HepG2 (cell line): Measurements from ENCODE around the gene HOXC4. TPM values are rescaled to one million over a fixed set of nuclear protein-coding genes. Genes with fewer than 3 reads are reported as not detected.

Source experiments
- CBFB ChIP-seq: sonication (generic); formaldehyde crosslinking; IDR thresholded peaks from 2 replicates; pipeline ENCODE4 v1.4.0; 2020; ENCODE audit warnings: missing genetic modification reagents
- ETS1 ChIP-seq: sonication (generic); formaldehyde crosslinking; IDR thresholded peaks from 2 replicates; pipeline ENCODE4 v1.4.0; 2020; ENCODE audit warnings: missing genetic modification reagents
- GABPB1 ChIP-seq: IDR thresholded peaks from 2 replicates; pipeline ENCODE4 v1.6.1; 2016; ENCODE audit warnings: mild to moderate bottlenecking, missing genetic modification reagents, moderate library complexity, missing compliant biosample characterization
- HDAC1 ChIP-seq: sonication (generic); formaldehyde crosslinking; IDR thresholded peaks from 2 replicates; pipeline ENCODE4 v1.5.1; 2020; ENCODE audit warnings: mild to moderate bottlenecking, missing genetic modification reagents
- KDM5B ChIP-seq: sonication (generic); formaldehyde crosslinking; IDR thresholded peaks from 2 replicates; pipeline ENCODE4 v1.4.0; 2020; ENCODE audit warnings: missing genetic modification reagents, mild to moderate bottlenecking, borderline replicate concordance
- MAFG ChIP-seq: sonication (generic); formaldehyde crosslinking; IDR thresholded peaks from 2 replicates; pipeline ENCODE4 v1.5.1; 2020; ENCODE audit warnings: mild to moderate bottlenecking, missing genetic modification reagents
- MAZ ChIP-seq, 2 experiments: sonication (generic) in 1 of 2; formaldehyde crosslinking in 1 of 2; IDR thresholded peaks; 2 replicates each; pipeline versions ENCODE4 v1.5.0 to v1.6.1; 2012 to 2020; ENCODE audit warnings: low read depth in 2 of 2, mild to moderate bottlenecking in 2 of 2, borderline replicate concordance in 1 of 2, improper control_type of control experiment in 1 of 2, low read length in 1 of 2, missing genetic modification reagents in 1 of 2, moderate library complexity in 1 of 2
- MIER3 ChIP-seq: IDR thresholded peaks from 2 replicates; pipeline ENCODE4 v1.6.1; 2016; ENCODE audit warnings: missing compliant biosample characterization, borderline replicate concordance
- PHF5A ChIP-seq: IDR thresholded peaks from one replicate; pipeline ENCODE4 v1.6.1; 2018; ENCODE audit warnings: low read depth, missing genetic modification reagents; ENCODE audit not compliant: unreplicated experiment
- RBFOX2 ChIP-seq: fragments of 200-400 bp; formaldehyde crosslinking; IDR thresholded peaks from 2 replicates; pipeline ENCODE4 v1.6.1; 2017; ENCODE audit warnings: low read depth, mild to moderate bottlenecking, low read length
- SAP130 ChIP-seq: IDR thresholded peaks from 2 replicates; pipeline ENCODE4 v1.6.1; 2016; ENCODE audit warnings: low read depth
- SCMH1 ChIP-seq: sonication (generic); formaldehyde crosslinking; IDR thresholded peaks from 2 replicates; pipeline ENCODE4 v1.9.0; 2021; ENCODE audit warnings: missing genetic modification reagents, mild to moderate bottlenecking, borderline replicate concordance
- SUZ12 ChIP-seq: fragments of 150-350 bp; IDR thresholded peaks from 2 replicates; pipeline ENCODE4 v1.6.1; 2014; ENCODE audit warnings: low read depth, low read length
- TAF15 ChIP-seq: fragments of 200-400 bp; formaldehyde crosslinking; IDR thresholded peaks from one replicate; pipeline ENCODE4 v1.6.1; 2018; ENCODE audit warnings: mild to moderate bottlenecking, low read depth, low read length; ENCODE audit not compliant: poor library complexity, severe bottlenecking
- TCF12 ChIP-seq, 2 experiments: fragments of 450-650 bp in 1 of 2; sonication (generic) in 1 of 2; formaldehyde crosslinking in 1 of 2; IDR thresholded peaks; 2 replicates each; pipeline versions ENCODE4 v1.6.1 to v1.8.0; 2017 to 2022; ENCODE audit warnings: antibody characterized with exemption in 1 of 2, mild to moderate bottlenecking in 1 of 2, missing genetic modification reagents in 1 of 2, moderate library complexity in 1 of 2
- TOPORS ChIP-seq: sonication (generic); formaldehyde crosslinking; IDR thresholded peaks from 2 replicates; pipeline ENCODE4 v1.8.0; 2023; ENCODE audit warnings: mild to moderate bottlenecking, missing genetic modification reagents
- ZBTB3 ChIP-seq: sonication (generic); formaldehyde crosslinking; IDR thresholded peaks from 2 replicates; pipeline ENCODE4 v1.4.0; 2020; ENCODE audit warnings: low read depth, mild to moderate bottlenecking, moderate library complexity, missing genetic modification reagents, borderline replicate concordance
- ZBTB7A ChIP-seq: sonication (generic); formaldehyde crosslinking; IDR thresholded peaks from 2 replicates; pipeline ENCODE4 v1.8.0; 2022; ENCODE audit warnings: mild to moderate bottlenecking, missing genetic modification reagents
- ZFP36L2 ChIP-seq: sonication (generic); formaldehyde crosslinking; IDR thresholded peaks from 2 replicates; pipeline ENCODE4 v1.4.0; 2020; ENCODE audit warnings: missing genetic modification reagents
- ZFP90 ChIP-seq: sonication (generic); formaldehyde crosslinking; IDR thresholded peaks from 2 replicates; pipeline ENCODE4 v1.8.0; 2022; ENCODE audit warnings: missing genetic modification reagents, mild to moderate bottlenecking, inconsistent platforms, borderline replicate concordance
- ZKSCAN5 ChIP-seq: sonication (generic); formaldehyde crosslinking; IDR thresholded peaks from 2 replicates; pipeline ENCODE4 v1.5.1; 2020; ENCODE audit warnings: mild to moderate bottlenecking, missing genetic modification reagents
- ZMYM3 ChIP-seq: sonication (generic); formaldehyde crosslinking; IDR thresholded peaks from 2 replicates; pipeline ENCODE4 v1.5.1; 2020; ENCODE audit warnings: mild to moderate bottlenecking, missing genetic modification reagents
- ZNF510 ChIP-seq: sonication (generic); formaldehyde crosslinking; IDR thresholded peaks from 2 replicates; pipeline ENCODE4 v1.4.0; 2020; ENCODE audit warnings: low read depth, mild to moderate bottlenecking, missing genetic modification reagents
- ZNF552 ChIP-seq: sonication (generic); formaldehyde crosslinking; IDR thresholded peaks from 2 replicates; pipeline ENCODE4 v1.9.0; 2022; ENCODE audit warnings: missing genetic modification reagents, mild to moderate bottlenecking, borderline replicate concordance
- ZNF841 ChIP-seq: sonication (generic); formaldehyde crosslinking; IDR thresholded peaks from 2 replicates; pipeline ENCODE4 v1.8.1; 2023; ENCODE audit warnings: missing genetic modification reagents, borderline replicate concordance
- ZSCAN31 ChIP-seq: sonication (generic); formaldehyde crosslinking; IDR thresholded peaks from 2 replicates; pipeline ENCODE4 v1.5.0; 2020; ENCODE audit warnings: low read depth, mild to moderate bottlenecking, missing genetic modification reagents
- polyA plus RNA-seq, 8 experiments: library from polyadenylated mRNA; depleted of rRNA in 3 of 8; stranded (reverse) in 7 of 8; unstranded in 1 of 8; fragments of >200 nt; fragmentation: Illumina TruSeq in 4 of 8; extraction: Trizol in 4 of 8; gene quantifications; 2 replicates each; pipeline versions ENCODE4 v1.2.1 to v1.2.3, GENCODE V29; 2011 to 2016; ENCODE audit warnings: low read depth in 4 of 8, missing spikeins in 1 of 8, mixed read lengths in 1 of 8; ENCODE audit not compliant: insufficient read depth in 1 of 8
- total RNA-seq, 5 experiments: library from RNA; depleted of rRNA; stranded (reverse); fragments of >200 nt; fragmentation: Illumina TruSeq; extraction: Trizol; gene quantifications; 2 replicates each; pipeline ENCODE4 v1.2.3, GENCODE V29; 2016; ENCODE audit warnings: low read depth in 1 of 5
- TF ChIP-seq, protein P1 (sequence below): sonication (generic); IDR thresholded peaks from 2 replicates; pipeline ENCODE4 v1.6.1; 2016; ENCODE audit warnings: low read depth, borderline replicate concordance
- TF ChIP-seq, protein P2 (sequence below): sonication (generic); formaldehyde crosslinking; IDR thresholded peaks from 2 replicates; pipeline ENCODE4 v1.4.0; 2020; ENCODE audit warnings: mild to moderate bottlenecking, missing genetic modification reagents

Gene HOXC4
- total and polyA plus RNA-seq, 2 of the 13 experiments (the other 11 are each of a cell fraction or from before 2014, with no cell fraction given), result not detected

- TF ChIP-seq ZFP90 (CRISPR knock-in tag) (no peak), ZNF510 (no peak), RBFOX2 (peak; percentile 50; the same call in 1 of the 2 replicates), PHF5A (CRISPR knock-in tag) (no peak), ETS1 (CRISPR knock-in tag) (no peak), CBFB (CRISPR knock-in tag) (no peak), ZKSCAN5 (CRISPR knock-in tag) (no peak), ZMYM3 (CRISPR knock-in tag) (no peak), GABPB1 (CRISPR knock-in tag) (peak; percentile 73; the same call in 1 of the 2 replicates), ZSCAN31 (CRISPR knock-in tag) (no peak), ZBTB7A (CRISPR knock-in tag) (no peak), SUZ12 (no peak), MAZ (IDR thresholded peaks at IDR 0.05; ENCODE audit: borderline replicate concordance, low read depth, low read length) (no peak), MAZ (CRISPR knock-in tag; IDR thresholded peaks at IDR 0.05; ENCODE audit: low read depth) (no peak), ZFP36L2 (CRISPR knock-in tag) (no peak), ZNF552 (CRISPR knock-in tag) (no peak), HDAC1 (CRISPR knock-in tag) (no peak), MAFG (no peak), SCMH1 (CRISPR knock-in tag) (no peak), TOPORS (CRISPR knock-in tag) (no peak), TAF15 (no peak), TCF12 (IDR thresholded peaks at IDR 0.05) (no peak), TCF12 (CRISPR knock-in tag; IDR thresholded peaks at IDR 0.05) (no peak), KDM5B (CRISPR knock-in tag) (no peak), ZBTB3 (CRISPR knock-in tag) (no peak), MIER3 (CRISPR knock-in tag) (no peak), ZNF841 (CRISPR knock-in tag) (no peak), SAP130 (CRISPR knock-in tag) (no peak)
- TF ChIP-seq, protein P1, sequence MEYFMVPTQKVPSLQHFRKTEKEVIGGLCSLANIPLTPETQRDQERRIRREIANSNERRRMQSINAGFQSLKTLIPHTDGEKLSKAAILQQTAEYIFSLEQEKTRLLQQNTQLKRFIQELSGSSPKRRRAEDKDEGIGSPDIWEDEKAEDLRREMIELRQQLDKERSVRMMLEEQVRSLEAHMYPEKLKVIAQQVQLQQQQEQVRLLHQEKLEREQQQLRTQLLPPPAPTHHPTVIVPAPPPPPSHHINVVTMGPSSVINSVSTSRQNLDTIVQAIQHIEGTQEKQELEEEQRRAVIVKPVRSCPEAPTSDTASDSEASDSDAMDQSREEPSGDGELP, result no peak
- TF ChIP-seq, protein P2, sequence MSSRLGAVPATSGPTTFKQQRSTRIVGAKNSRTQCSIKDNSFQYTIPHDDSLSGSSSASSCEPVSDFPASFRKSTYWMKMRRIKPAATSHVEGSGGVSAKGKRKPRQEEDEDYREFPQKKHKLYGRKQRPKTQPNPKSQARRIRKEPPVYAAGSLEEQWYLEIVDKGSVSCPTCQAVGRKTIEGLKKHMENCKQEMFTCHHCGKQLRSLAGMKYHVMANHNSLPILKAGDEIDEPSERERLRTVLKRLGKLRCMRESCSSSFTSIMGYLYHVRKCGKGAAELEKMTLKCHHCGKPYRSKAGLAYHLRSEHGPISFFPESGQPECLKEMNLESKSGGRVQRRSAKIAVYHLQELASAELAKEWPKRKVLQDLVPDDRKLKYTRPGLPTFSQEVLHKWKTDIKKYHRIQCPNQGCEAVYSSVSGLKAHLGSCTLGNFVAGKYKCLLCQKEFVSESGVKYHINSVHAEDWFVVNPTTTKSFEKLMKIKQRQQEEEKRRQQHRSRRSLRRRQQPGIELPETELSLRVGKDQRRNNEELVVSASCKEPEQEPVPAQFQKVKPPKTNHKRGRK (CRISPR knock-in tag), result no peak
Measured at GRCh38 chr12:54004841-54005530, 48.6 kb upstream of the HOXC4 start (continued).
